Measurements from ENCODE around the gene LAMC2.

LAMC2 gene

GRCh38 chr1:183235503-183235902 lies 49.4 kb downstream of the LAMC2 start:
- no peaks in the 10 kb centered on the region for H3K27me3 ChIP-seq (ENCODE audit: insufficient read depth, low read depth, severe bottlenecking)
- no peaks in the 10 kb centered on the region for H3K36me3 ChIP-seq
- DNase-seq: no peak
- no peak overlapping the region for H3K27ac ChIP-seq
- H3K4me3 ChIP-seq (ENCODE audit: low read depth, low read length): no peak overlapping the region
- TF ChIP-seq CTCF (IDR thresholded peaks at IDR 0.05; ENCODE audit: low read depth, low read length): no peak
- H3K9me3 ChIP-seq (ENCODE audit: severe bottlenecking): no peaks in the 10 kb centered on the region

- no peak overlapping the region for H3K4me3 ChIP-seq (ENCODE audit: low read depth, low read length)
- no peak overlapping the region for H3K27ac ChIP-seq
- H3K36me3 ChIP-seq: no peaks in the 10 kb centered on the region
- peak; percentile 18 for DNase-seq
- H3K9me3 ChIP-seq (ENCODE audit: severe bottlenecking): no peaks in the 10 kb centered on the region
- no peaks in the 10 kb centered on the region for H3K27me3 ChIP-seq (ENCODE audit: insufficient read depth, low read depth, severe bottlenecking)
- no peak for TF ChIP-seq CTCF (IDR thresholded peaks at IDR 0.05; ENCODE audit: low read depth, low read length)
Observed at GRCh38 chr1:183236158-183236725, 50.2 kb downstream of the LAMC2 start.

- TF ChIP-seq CTCF (IDR thresholded peaks at IDR 0.05; ENCODE audit: low read depth, low read length): no peak
- H3K27ac ChIP-seq: no peak overlapping the region
- no peaks in the 10 kb centered on the region for H3K9me3 ChIP-seq (ENCODE audit: severe bottlenecking)
- no peaks in the 10 kb centered on the region for H3K36me3 ChIP-seq
- H3K27me3 ChIP-seq (ENCODE audit: insufficient read depth, low read depth, severe bottlenecking): no peaks in the 10 kb centered on the region
- no peak for DNase-seq
- H3K4me3 ChIP-seq (ENCODE audit: low read depth, low read length): no peak overlapping the region
Observed at GRCh38 chr1:183237046-183237445, 51.0 kb downstream of the LAMC2 start.

- DNase-seq: no peak
- H3K9me3 ChIP-seq (ENCODE audit: severe bottlenecking): no peaks in the 10 kb centered on the region
- no peak for TF ChIP-seq CTCF (IDR thresholded peaks at IDR 0.05; ENCODE audit: low read depth, low read length)
- H3K27me3 ChIP-seq (ENCODE audit: insufficient read depth, low read depth, severe bottlenecking): no peaks in the 10 kb centered on the region
- no peak overlapping the region for H3K27ac ChIP-seq
- no peaks in the 10 kb centered on the region for H3K36me3 ChIP-seq
- H3K4me3 ChIP-seq (ENCODE audit: low read depth, low read length): no peak overlapping the region
Observed at GRCh38 chr1:183238071-183238470, 52.0 kb downstream of the LAMC2 start.

- H3K36me3 ChIP-seq: no peaks in the 10 kb centered on the region
- no peak for DNase-seq
- H3K27me3 ChIP-seq (ENCODE audit: insufficient read depth, low read depth, severe bottlenecking): no peaks in the 10 kb centered on the region
- TF ChIP-seq CTCF (IDR thresholded peaks at IDR 0.05; ENCODE audit: low read depth, low read length): no peak
- no peak overlapping the region for H3K4me3 ChIP-seq (ENCODE audit: low read depth, low read length)
- H3K9me3 ChIP-seq (ENCODE audit: severe bottlenecking): no peaks in the 10 kb centered on the region
- no peak overlapping the region for H3K27ac ChIP-seq
Observed at GRCh38 chr1:183239220-183239742, 53.2 kb downstream of the LAMC2 start.

Data from WERI-Rb-1 (cell line).